AG04450 (cell line): ENCODE results near the gene SLC39A5. TPM values are rescaled to one million over a fixed set of nuclear protein-coding genes. Genes with fewer than 3 reads are reported as not detected.

ENCODE experiments used
- CTCF ChIA-PET: fragments of 300-600, 350-600 bp; formaldehyde crosslinking; extraction: SDS; loops from one replicate; lab custom pipeline; 2022; ENCODE audit warnings: antibody characterized with exemption, inconsistent platforms; lab: Charles Lee
- POLR2A ChIA-PET: fragments of 350-600 bp; formaldehyde crosslinking; extraction: SDS; loops from one replicate; lab custom pipeline; 2021; ENCODE audit warnings: antibody characterized with exemption, inconsistent platforms; lab: Yijun Ruan, JAX
- DNase-seq: peaks from one replicate; pipeline ENCODE4 v3.0.0-alpha.2; 2011; ENCODE audit warnings: low read depth, low spot score
- H3K27ac ChIP-seq: one replicate; pipeline ENCODE4 v1.5.1; 2012; ENCODE audit warnings: low read depth, low read length, control low read depth
- H3K27me3 ChIP-seq: one replicate; pipeline ENCODE4 v1.6.0; 2012; ENCODE audit warnings: low read length; ENCODE audit not compliant: control insufficient read depth, insufficient read depth
- H3K4me3 ChIP-seq: 2 replicates; pipeline ENCODE4 v1.5.1; 2011; ENCODE audit warnings: mild to moderate bottlenecking, low read depth, low read length, control low read depth
- H3K9me3 ChIP-seq: 2 replicates; pipeline ENCODE4 v1.5.1; 2012; ENCODE audit warnings: low read length; ENCODE audit not compliant: control insufficient read depth, insufficient read depth
- polyA plus RNA-seq: library from polyadenylated mRNA; depleted of rRNA; stranded (reverse); fragments of >200 nt; gene quantifications from 2 replicates; pipeline ENCODE4 v1.2.3, GENCODE V29; 2011
- TF ChIP-seq, protein P1 (sequence below): IDR thresholded peaks from 2 replicates; pipeline ENCODE4 v1.5.1; 2011; ENCODE audit warnings: low read depth, low read length, control low read depth, inconsistent platforms

SLC39A5 gene
- polyA plus RNA-seq, 1 experiment: not detected

DNA sequence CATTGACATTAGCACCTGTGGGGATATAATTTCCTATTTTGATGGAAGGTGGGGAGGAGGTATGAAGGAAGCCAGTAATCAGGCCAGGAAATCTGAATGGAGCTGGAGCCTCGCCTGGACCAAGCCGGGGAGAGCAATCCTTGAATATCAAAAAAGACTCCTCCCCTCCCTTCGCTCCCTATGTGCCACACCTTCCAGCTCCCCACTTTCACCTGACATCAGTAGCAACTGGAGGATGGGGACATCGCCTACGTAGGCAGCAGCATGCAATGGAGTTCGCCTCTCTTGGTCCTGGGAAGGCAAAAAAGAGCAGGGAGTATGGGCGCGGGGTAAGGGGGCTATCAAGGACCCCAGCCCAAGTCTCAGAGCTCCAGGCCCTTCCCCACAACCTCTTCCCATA lies 27.2 kb downstream of the SLC39A5 start:
- Histone ChIP-seq H3K27me3 (no peaks in the 10 kb centered on the region), H3K9me3 (no peaks in the 10 kb centered on the region; the same call in 1 of the 2 replicates), H3K27ac (peak overlapping the region; percentile 31), H3K4me3 (peak overlapping the region; percentile 77)
- CTCF ChIA-PET: interaction anchor here (0.7 to 4.0 kb wide), 8 partner anchors 8 to 137 kb away, joined by 3 to 23 read pairs (median 4); partner anchors contain the start of genes COQ10A, RNF41 and SMARCC2
- TF ChIP-seq, protein P1, sequence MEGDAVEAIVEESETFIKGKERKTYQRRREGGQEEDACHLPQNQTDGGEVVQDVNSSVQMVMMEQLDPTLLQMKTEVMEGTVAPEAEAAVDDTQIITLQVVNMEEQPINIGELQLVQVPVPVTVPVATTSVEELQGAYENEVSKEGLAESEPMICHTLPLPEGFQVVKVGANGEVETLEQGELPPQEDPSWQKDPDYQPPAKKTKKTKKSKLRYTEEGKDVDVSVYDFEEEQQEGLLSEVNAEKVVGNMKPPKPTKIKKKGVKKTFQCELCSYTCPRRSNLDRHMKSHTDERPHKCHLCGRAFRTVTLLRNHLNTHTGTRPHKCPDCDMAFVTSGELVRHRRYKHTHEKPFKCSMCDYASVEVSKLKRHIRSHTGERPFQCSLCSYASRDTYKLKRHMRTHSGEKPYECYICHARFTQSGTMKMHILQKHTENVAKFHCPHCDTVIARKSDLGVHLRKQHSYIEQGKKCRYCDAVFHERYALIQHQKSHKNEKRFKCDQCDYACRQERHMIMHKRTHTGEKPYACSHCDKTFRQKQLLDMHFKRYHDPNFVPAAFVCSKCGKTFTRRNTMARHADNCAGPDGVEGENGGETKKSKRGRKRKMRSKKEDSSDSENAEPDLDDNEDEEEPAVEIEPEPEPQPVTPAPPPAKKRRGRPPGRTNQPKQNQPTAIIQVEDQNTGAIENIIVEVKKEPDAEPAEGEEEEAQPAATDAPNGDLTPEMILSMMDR: no peak
- no peak for DNase-seq
- POLR2A ChIA-PET: interaction anchor here (0.5 to 0.8 kb wide), 3 partner anchors 9 to 94 kb away, joined by 3 to 7 read pairs (median 3); partner anchors contain the start of gene COQ10A

GRCh38 chr12:56257491-56258067 lies 27.7 kb downstream of the SLC39A5 start:
- DNase-seq: no peak
- H3K27ac ChIP-seq: no peak overlapping the region
- H3K4me3 ChIP-seq: peak overlapping the region; percentile 77
- H3K27me3 ChIP-seq: no peaks in the 10 kb centered on the region
- no peaks in the 10 kb centered on the region; the same call in 1 of the 2 replicates for H3K9me3 ChIP-seq
- TF ChIP-seq, protein P1: no peak
- POLR2A ChIA-PET: interaction anchor here (0.8 to 1.8 kb wide), 4 partner anchors 9 to 266 kb away, joined by 3 to 14 read pairs (median 4); partner anchors contain the start of genes COQ10A and RNF41
- CTCF ChIA-PET: interaction anchor here (0.5 to 4.0 kb wide), 13 partner anchors 8 to 203 kb away, joined by 3 to 23 read pairs (median 4); partner anchors contain the start of genes COQ10A, ESYT1, RNF41 and SMARCC2

- H3K27ac ChIP-seq: peak within 1 kb of the TSS; percentile 73
- TF ChIP-seq, protein P1: peak; percentile 44
- H3K9me3 ChIP-seq: no peaks in the 10 kb centered on the region; the same call in 1 of the 2 replicates
- H3K27me3 ChIP-seq: no peaks in the 10 kb centered on the region
- DNase-seq: peak; percentile 43
- peak within 1 kb of the TSS; percentile 77 for H3K4me3 ChIP-seq
- POLR2A ChIA-PET: interaction anchor here (0.8 to 1.8 kb wide), 5 partner anchors 9 to 265 kb away, joined by 3 to 14 read pairs (median 4); partner anchors contain the start of genes COQ10A, RNF41 and TIMELESS
- CTCF ChIA-PET: interaction anchor here (0.5 to 4.0 kb wide), 15 partner anchors 9 to 377 kb away, joined by 3 to 23 read pairs (median 3); partner anchors contain the start of genes COQ10A, ESYT1, RNF41 and SMARCC2
Observed at GRCh38 chr12:56258068-56258819, 28.4 kb downstream of the SLC39A5 start, which contains the start of gene ANKRD52. ANKRD52 (minus strand) TSS chr12:56258384; CDS start chr12:56258269, 115 bp downstream.

- no peaks in the 10 kb centered on the region for H3K27me3 ChIP-seq
- TF ChIP-seq, protein P1: no peak
- H3K4me3 ChIP-seq: peak overlapping the region; percentile 77
- CTCF ChIA-PET: interaction anchor here (0.7 to 4.0 kb wide), 8 partner anchors 8 to 377 kb away, joined by 3 to 23 read pairs (median 4); partner anchors contain the start of genes COQ10A, ESYT1 and RNF41
- H3K27ac ChIP-seq: peak overlapping the region; percentile 73
- no peak for DNase-seq
- POLR2A ChIA-PET: interaction anchor here (1.1 to 1.8 kb wide), 4 partner anchors 8 to 191 kb away, joined by 3 to 14 read pairs (median 4); partner anchors contain the start of genes COQ10A, RNF41 and TIMELESS
- no peaks in the 10 kb centered on the region; the same call in 1 of the 2 replicates for H3K9me3 ChIP-seq
Observed at GRCh38 chr12:56258820-56259183, 29.0 kb downstream of the SLC39A5 start.
